HG03457 (cell line): ENCODE measurements around the gene IGSF1.
"Not testable (repeated sequence)": the region's sequence is repeated elsewhere in the genome, so short reads cannot be mapped to it uniquely, and the experiment has no call there.

Experiments
- ATAC-seq: cut with Tn5 transposase; IDR thresholded peaks from one replicate; pipeline ENCODE4 v1.9.1; 2021; ENCODE audit warnings: moderate number of reproducible peaks; ENCODE audit not compliant: unreplicated experiment

The IGSF1 gene

DNA sequence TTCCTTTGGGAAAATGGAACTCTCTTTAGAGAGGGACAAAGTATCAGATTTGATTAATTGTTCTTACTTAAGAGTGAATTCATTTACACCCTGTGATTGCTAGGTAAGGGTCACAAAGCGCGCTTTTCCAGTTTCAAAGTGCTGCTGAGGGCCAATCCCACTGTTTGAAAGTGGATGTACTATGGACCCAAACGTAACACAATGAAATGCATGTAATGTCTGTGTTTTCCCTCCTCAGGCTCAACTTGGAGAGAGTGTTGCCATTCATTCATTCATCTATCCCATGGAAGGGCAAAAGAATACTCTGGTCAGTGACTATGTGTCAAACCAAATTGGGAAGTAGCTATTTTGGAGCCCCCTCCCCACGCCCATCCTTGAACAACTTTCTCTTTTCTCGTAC, 16.1 kb downstream of the IGSF1 start:
- no peak for ATAC-seq

DNA sequence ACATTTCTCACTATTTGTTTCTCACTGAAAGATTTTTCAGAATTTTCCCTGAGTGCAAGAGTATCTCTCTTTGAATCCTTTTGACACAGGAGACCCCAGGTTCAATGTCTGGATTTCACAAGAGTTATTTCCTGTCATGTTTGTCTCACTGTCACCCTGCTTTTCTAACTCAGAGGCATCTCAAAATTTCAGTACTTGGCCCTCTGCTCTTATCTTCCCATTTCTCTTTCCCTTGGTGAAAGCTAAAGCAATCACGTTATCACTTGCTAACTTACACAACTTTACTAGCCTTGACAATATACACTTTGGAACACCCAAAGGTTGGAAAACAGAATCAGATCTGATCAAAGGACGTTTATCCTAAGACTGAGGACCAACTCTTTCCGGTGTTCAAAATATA, 17.3 kb downstream of the IGSF1 start:
- ATAC-seq = no peak

DNA sequence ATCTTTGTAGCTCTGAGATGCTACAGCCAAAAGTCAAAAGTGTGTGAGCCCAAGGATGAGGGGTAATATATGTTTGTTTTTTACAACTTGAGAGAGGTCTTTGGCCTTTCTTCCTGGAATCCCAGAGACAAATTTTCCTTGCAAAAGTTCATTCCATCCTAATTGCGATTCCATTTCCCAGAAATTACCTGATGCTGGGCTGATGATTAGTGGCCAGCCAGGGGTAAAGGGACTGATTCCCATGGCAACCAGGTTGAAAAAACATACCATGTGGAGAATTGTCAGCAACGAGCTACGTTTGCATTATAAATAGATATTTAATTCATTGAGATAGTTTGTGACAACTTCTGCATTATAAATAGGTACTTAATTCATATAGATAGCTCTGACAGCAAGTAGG, 17.8 kb downstream of the IGSF1 start:
- ATAC-seq = no peak

DNA sequence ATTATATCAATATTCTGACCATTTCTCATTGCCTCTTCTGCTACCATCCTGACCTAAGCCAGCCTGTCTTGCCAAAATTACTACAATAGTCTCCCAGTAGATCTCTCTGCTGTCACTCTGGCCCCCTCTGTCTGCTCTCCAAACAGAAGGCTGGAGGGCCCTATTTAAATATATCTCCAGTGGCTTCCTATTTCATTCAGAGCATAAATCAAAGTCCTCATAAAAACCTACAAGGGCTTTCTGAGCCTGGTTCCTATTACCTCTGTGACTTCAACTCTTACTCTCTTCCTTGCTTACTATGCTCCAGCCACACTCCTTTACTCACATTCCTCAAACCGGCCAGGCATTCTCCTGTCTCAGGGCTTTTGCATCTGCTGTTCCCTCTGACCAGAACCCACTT, 19.0 kb downstream of the IGSF1 start:
- ATAC-seq = no peak

DNA sequence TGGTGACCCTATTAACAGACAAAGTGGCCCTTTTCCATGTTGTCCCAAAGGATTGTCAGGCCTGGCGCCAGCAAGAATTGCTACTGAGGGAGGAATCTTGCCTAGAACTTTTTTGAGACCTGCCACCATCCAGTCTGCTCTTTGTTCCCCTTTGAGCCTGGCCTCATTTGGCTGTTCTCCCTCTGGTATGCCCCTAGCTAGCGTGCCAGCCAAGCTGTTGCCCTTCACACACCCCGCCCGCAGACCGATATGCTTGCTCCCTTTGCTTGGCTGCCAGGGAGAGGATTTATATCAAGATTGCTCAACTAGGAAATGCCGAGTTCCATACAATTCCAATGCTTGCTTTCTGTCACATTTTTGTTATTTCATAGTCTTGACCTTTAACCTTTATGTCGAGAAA, 24.4 kb downstream of the IGSF1 start:
- ATAC-seq = no peak

DNA sequence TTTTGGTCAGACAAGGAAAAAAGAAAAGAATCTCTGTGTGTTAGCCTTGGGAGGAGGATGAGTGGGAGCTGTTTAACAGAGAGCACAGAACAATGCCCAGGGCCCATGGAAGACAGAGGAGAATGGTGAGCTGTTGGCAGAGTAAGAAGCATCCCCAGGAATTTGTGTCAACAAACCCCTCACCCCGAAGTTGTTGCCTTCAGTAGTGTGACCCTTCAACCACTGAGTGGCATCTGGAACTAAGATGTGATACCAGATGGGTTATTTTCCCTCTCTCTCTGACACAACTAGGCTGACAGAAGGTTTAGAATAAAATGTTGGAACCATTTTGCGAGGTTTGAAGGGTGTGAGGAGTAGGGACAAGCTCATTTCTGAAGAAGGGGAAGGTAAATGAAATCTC, 25.1 kb downstream of the IGSF1 start:
- no peak for ATAC-seq

DNA sequence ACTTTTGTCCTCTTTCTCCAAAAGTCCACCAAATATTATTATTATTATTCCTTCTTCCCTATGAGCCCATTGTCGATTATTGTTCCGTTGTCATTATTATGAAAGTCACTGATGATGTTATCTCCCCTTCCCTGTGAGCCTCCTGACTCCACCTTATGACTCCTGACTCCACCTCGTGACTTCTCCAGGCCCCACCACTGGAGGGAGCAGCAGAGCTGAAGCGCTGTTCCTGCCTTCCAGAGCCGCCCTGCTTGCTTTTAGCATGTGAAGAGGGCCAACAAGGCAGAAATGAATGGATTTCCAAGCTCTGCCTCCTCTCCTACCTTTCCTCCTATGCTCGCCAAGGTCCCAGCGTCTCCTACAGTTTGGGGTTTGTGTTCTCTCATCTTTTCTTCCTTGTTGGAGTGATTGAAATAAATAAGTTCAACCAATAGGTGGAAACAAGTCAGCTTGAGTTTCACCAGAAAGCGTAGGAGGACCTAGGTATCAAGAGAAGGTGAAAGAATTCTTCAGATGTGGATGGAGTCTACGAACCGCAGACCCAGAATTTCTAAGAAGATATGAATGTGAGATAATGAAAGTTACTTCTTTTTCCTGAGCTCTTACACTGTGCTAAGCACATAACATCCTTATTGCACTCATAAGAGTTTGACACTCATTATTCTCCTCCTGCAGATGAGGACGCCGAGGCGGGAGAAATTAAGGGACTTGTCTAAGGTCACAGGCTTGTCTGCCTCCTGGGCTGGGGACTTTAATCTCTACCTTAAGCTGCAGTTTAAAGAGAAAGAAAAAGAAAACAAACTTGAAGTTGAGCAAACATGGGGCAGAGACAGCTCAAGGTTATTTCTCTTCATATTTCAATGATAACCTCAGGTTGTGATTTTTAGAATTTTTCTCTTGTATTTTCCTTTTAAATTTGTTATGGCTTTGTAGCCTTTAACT, 26.1 kb downstream of the IGSF1 start:
- no peak for ATAC-seq

DNA sequence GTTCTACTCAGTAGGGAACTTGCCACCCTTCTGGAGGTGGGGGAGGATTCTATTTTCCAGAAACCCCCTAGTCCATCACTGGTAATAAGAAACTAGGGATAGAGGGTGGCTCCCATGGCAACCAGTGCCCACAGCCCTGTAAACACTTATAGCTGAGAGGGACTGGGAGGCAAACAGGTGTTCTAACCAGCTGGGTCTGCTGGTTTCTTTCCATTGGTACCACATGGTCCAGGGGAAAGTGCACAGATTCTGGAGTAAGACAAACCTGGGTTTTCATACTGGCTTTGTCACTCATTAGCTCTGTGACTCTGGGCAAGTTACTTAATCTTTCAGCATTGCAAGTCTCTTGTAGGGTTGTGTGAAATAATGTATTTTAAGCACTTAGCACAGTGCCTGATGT, 26.9 kb downstream of the IGSF1 start:
- ATAC-seq = no peak

DNA sequence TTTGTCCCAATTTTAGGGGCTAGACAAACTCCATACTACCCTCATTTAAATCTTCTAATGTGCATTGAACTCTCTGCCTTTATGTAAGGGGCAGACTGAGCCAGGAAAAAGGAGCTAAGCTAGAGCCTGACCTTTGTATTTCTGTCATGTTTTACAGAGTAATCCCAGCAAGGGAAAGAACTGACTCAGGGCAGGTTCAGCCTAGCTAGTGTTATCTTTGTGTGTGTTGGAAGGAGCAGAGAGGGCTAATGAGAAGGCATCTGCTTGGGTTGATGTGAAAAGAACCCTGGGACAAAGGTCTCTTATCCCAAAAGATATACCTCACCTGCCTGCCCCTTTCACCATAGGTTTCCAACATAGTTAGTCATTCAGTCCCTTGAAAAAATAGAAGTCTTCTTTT, 31.7 kb downstream of the IGSF1 start:
- ATAC-seq = no peak

DNA sequence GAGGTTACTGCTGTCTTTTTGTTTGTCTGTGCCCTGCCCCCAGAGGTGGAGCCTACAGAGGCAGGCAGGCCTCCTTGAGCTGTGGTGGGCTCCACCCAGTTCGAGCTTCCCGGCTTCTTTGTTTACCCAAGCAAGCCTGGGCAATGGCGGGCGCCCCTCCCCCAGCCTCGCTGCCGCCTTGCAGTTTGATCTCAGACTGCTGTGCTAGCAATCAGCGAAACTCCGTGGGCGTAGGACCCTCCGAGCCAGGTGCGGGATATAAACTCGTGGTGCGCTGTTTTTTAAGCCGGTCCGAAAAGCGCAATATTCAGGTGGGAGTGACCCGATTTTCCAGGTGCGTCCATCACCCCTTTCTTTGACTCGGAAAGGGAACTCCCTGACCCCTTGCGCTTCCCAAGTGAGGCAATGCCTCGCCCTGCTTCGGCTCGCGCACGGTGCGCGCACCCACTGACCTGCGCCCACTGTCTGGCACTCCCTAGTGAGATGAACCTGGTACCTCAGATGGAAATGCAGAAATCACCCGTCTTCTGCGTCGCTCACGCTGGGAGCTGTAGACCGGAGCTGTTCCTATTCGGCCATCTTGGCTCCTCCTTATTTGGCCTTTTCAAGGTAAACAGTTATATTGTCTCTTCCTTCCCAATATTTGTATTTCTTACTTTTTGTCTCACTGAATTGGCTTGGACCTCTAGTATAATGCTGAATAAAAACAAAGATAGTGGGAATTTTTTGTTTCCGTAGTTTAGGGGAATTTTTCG, 37.9 kb downstream of the IGSF1 start:
- not testable (repeated sequence) for ATAC-seq

DNA sequence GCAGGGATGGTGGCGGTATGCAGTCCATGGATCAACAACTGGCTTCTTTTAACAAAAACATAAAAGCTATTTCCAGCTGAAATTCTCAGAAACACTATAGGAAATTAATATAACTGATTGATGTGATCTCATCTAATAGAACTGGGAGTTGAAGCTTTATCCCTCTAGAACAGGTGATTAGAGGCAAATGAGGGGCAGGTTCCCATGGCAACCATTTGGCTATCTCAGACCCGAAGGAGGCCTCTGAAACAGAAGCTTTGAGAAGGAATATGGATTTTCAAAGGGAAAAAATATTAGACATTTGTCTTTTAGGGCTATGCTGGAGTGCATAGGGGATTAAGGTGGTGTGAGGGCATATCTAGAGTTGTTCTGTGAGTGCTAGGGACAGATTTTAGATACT, 50.0 kb downstream of the IGSF1 start:
- ATAC-seq = no peak

DNA sequence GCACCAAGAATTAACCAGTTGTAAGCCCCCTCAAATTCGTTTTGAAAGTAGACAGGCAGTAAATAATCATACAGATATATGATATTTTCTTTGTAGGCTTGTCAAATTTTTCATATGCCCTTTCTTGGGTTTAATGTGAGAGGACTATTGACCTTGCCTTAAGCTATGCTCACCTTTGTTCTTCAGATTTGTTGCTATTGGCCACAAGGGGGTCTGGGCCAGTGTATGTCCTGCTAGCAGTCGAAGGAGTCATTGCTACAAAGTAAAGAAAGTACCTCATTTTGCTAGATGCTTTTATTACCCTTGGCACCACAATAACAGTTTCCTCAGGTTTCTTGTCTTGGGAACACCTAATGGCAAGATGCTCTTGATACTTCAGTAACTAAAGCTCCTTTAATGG, 51.7 kb downstream of the IGSF1 start:
- no peak for ATAC-seq

DNA sequence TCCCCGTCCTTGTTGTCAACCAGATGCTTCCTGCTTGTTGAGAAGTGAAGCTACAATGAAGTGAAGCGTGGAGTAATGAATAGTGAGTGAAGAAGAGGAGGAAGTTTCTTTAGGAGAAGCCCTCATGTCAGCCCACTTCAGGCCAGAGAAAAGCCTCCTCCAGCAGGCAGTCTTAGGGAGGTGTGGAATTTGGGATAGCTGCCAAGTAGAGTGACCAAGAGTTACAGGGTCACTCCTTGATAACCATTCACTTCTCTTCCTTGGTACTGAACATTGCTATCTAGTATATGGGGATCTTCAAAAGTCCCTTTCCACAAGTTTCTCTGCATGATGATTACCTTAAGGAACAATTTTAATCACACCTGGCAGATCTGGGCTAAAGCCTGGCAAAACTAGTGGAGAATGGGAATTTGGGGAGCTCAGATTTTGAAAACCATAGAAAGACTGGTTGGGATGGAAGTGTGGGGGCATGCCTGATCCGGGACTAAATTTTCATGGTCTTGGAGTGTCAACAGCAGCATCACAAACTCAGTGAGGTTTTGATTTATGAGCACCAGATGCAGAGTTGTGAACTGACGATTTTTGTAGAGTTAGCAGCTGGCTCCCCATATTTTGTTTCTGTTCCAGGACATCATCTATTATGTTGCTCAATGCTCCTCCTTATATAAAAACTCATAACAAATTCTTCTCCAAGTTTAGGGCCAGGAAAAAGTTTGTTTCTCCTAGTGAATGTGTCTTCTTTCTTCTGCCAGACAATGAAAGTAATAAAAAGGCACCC, 53.1 kb downstream of the IGSF1 start:
- ATAC-seq = no peak

DNA sequence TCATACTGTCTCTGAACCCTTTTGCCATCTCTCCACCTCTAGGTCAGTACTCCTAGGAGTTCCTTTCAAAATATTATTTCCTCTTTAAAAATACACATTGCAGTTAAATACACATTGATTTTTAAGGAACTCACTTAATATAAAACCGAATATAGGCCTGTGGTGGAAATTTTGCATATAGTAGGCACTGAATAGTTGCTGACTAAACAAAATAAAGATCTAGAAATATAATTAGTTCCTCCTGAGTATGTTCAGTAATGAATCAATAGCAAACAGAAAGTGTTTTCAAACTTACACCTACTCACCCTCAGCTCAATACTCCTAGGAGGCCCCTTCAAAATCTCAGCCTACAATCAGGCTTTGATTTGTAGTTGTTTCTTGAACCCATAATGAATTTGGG, 61.5 kb downstream of the IGSF1 start:
- ATAC-seq = no peak

DNA sequence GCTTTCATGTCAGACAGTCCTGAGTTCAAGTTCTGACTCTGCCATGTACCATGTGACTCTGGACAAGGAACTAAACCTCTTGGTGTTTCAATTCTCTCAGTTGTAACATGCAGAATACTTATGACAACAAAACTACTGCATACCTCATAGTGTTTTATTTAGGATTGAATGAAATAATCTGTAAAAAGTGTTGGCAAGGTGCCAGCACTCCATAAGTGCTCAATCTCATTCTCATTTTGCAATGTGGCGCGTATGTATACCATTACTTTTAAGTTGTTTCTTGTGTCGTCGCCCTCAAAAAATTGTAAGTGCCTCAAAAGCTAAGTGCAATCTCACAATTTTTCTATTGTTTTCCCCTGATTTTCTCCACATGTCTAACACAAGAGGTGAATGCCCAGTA, 62.5 kb downstream of the IGSF1 start:
- ATAC-seq = no peak

DNA sequence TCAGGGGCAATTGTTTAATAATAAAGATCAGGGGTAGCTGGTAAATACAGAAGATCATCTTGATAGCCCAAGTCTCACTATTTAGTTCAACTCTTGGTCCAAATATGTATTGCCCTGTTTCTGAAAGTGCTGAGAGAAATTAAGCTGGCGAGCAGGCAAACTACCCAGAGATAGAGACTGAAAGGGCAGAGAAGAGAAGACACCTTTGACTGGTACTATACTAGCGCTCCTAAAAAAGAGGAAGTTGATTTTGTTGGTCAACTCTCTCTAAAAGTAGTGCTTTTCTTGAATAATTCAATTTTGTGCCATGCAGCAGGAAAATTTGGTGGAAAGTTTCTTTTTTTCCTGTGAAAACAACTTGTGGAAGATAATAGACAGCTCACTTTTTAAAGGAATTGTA, 64.0 kb downstream of the IGSF1 start:
- no peak for ATAC-seq
